SIG-M5 treated with dmso at 0.1 percent for 504 hours (cell line): ENCODE data around the gene CDC25B.
A peak's percentile ranks its signal among the peaks of the same experiment; 100 is the strongest.
"Not testable (repeated sequence)": the region's sequence is repeated elsewhere in the genome, so short reads cannot be mapped to it uniquely, and the experiment has no call there.

Experiments used
- DNase-seq: peaks from one replicate; lab custom pipeline; 2025; ENCODE audit not compliant: unreplicated experiment; lab: John Stamatoyannopoulos, UW

CDC25B gene

DNA sequence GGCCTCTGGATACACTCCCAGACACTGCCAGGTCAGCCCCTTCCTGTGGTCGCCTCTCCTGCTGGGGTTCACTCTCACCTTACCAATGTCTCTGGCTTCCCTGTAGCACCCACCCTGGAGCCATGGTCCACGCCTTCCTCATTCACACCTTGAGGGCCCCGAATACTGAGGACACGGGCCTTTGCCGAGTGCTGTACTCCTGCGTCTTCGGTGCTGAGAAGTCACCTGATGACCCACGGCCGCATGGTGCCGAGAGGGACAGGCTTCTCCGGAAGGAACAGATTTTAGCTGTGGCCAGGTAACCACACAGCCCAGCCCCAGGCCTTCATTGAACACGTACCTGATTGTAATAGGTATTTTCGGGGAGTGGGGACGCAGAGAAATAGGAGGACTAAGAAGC lies 25.9 kb downstream of the CDC25B start:
- DNase-seq = no peak

DNA sequence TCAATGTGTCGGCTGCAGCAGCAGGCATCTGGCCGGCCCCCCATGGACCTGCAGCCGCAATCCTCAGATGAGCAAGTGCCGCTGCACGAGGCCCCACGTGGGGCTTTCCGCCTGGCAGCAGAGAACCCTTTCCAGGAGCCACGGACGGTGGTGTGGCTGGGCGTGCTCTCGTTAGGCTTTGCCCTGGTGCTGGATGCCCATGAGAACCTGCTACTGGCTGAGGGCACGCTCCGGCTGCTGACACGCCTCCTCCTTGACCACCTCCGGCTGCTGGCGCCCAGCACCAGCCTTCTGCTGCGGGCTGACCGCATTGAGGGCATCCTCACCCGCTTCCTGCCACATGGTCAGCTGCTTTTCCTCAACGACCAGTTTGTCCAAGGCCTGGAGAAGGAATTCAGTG lies 27.8 kb downstream of the CDC25B start:
- no peak for DNase-seq

DNA sequence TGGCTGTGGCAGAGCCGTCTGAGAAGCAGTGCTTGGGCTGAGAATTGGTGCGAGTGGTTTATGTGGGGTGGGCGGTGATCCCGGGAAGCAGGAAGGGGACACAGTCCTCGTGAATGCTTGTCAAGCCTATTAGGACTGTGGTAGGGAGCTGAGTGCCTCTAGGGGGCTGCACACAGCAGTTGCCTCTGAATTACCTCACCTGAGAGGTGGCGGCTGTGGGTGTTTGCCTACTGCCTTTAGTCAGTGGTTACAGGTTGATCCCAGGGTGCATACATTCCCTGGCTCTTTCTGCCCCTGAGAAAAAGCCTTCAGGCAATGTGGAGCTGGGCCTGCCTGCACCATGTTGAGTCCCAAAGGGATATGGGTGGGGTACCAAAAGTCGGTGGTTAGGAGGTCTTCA lies 29.4 kb downstream of the CDC25B start:
- no peak for DNase-seq

DNA sequence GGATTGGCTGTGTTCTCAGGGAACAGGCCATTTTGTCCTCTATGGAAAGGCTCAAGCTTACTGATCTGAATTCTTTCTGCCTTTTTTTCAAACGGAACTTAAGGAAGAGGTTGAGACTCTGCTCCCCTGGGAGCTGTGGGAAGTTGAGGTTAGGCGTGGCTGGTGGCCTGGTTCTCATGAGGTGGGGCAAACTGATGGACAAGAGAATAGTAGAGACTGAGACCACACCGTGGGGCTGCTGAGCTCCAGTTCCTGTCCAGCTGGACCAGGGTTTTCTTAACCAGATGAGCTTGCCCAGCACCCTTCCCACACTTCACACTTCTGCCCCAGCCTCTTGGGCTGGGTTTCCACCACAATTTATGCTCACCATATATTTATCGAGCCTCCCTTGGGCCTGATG lies 30.3 kb downstream of the CDC25B start:
- no peak for DNase-seq

DNA sequence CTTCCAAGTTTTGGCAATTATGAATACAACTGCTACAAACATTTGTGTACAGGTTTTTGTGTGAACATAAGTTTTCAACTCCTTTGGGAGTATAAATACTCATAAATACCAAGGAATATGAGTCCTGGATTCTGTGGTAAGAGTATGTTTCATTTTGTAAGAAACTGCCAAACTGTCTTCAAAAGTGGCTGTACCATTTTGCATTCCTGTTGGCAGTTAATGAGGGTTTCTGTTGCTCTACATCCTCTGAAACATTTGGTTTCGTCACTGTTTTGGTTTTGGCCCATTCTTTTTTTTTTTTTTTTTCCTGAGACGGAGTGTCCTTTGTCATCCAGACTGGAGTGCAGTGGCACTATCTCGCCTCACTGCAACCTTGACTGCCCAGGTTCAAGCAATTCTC lies 32.7 kb downstream of the CDC25B start:
- DNase-seq = no peak

DNA sequence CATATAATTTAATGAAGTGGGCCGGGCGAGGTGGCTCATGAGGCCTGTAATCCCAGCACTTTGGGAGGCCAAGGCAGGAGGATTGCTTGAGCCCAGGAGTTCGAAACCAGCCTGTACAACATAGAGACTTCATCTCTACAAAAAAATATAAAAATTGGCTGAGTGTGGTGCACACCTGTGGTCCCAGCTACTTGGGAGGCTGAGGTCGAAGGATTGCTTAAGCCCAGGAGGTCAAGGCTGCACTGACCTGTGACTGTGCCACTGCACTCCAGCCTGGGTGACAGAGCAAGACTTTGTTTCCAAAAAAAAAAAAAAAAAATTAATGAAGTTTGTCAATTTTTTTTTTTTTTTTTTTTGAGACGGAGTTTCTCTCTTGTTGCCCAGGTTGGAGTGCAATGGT lies 33.8 kb downstream of the CDC25B start:
- DNase-seq = not testable (repeated sequence)

DNA sequence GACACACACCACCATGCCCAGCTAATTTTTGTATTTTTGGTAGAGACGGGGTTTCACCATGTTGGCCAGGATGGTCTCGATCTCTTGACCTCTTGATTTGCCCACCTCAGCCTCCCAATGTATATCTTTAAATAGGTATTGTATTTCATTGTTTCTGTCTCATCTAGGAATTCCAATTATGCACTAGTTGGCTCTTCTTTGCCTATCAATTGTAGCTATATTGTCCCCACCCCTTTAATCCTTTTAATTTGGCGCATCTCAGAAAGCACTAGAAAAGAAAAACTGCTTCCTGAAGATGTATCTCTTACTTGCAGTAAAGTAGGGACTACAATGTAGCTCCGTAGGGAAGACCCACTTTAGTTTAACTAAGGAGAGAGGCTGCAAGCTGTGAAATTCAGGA lies 40.0 kb downstream of the CDC25B start:
- no peak for DNase-seq

DNA sequence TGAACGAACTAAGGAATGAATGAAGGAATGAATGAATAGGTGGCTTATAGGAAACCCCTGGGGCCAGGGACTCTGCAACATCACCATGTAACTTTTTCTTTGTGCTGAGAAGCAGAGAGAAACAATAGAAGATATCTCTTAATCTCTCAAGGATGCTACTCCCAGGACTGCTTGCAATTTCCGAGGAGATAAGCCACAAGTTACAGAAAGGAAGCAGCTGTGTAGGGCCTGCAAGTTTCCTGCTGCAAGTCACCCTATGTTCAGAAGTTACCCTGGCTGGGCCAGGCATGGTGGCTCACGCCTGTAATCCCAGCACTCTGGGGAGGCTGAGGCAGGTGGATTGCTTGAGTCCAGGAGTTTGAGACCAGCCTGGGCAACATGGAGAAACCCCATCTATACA lies 43.2 kb downstream of the CDC25B start:
- no peak for DNase-seq

DNA sequence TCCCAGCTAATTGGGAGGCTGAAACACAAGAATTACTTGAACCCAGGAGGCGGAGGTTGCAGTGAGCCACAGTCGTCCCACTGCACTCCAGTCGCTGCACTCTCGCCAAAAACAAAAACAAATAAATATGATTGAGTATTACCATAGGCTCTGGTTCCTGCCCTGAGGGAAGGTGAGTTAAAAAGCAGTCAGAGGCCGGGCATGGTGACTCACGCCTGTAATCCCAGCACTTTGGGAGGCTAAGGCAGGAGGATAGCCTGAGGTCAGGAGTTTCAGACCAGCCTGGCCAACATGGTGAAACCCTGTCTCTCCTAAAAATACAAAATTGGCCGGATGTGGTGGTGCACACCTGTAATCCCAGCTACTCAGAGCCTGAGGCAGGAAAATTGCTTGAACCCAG lies 44.1 kb downstream of the CDC25B start:
- DNase-seq = not testable (repeated sequence)

DNA sequence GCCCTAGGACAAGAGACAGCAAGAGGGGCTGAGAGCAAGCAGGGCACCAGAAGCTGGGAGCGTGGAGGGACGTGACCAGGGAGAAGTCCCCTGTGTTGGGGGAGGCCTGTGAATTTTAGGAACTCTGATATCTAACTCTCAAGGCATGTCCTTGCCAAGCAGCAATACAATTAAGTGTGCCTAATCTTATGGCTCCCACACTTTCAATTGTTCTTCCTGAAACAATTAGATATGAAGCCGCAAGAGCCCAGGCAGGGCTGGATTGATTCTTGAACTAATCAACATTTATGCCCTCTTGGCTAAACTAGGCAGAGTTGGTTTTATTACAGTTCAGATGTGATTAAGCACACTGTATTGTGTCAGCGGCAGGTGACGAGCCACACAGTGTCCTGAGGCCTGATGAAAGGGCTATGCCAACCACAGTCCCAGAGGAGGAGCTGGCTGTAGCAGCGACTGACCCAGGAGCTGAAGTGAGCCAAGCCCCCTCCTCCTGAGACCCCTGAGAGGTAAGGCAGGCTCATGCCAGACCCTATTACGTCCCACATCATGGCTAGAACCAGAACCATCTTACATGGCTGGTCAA lies 46.3 kb downstream of the CDC25B start:
- no peak for DNase-seq

DNA sequence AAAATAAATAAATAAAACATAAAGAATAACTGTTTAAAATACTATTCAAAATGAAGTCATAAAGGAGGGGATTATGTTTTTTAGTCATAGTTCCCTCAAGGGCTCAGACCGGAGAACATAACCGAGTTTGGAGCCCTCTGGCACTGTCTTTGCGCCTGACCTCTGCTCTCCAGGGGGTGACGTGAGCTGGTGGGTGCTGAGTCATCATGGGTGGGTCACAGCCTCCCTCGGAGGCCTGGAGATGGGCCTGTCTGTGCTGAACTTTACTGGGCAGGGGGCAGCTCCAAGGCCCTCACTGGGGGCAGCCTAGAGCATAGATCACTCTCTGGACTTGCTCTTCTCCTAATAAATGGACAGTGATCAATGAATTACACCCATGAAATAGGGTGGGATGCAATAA lies 47.4 kb downstream of the CDC25B start:
- peak; percentile 38 for DNase-seq

DNA sequence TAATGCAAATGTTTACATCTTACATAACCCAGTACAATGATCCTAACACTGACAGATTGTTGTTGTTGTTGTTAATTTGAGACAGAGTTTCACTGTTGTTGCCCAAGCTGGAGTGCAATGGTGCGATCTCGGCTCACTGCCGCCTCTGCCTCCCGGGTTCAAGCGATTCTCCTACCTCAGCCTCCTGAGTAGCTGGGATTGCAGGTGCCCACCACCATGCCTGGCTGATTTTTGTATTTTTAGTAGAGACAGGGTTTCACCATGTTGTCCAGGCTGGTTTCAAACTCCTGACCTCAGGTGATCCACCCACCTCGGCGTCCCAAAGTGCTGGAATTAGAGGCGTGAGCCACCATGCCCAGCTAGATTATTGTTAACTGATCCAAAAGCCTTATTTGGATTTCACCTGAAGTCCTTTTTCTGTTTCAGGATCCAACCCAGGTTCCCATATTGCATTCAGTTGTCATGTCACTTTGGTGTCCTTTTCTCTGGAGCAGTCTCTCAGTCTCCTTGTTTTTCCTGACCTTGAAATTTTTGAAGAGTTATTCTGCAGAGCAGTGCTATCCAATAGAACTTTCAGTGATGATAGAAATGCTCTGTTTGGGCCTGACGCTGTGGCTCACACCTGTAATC lies 48.0 kb downstream of the CDC25B start:
- DNase-seq = not testable (repeated sequence)

DNA sequence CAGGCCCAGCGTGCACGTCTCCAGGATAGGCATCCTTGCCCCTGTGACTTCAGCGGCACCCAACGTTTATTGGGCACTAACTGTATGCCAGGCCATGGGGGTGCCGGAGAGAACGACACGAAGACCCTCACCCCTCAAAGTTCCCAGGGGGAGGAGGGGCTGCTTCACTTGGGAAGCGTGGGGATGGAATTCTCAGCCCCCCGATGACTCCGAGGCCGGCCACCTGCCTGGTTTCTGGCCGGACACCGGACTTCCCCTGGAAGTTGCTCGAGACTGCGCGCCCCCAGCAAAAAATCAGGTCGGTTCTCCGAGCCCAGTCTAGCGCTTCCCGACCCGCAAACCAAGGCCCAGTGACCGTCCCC lies 50.2 kb downstream of the CDC25B start:
- no peak for DNase-seq

DNA sequence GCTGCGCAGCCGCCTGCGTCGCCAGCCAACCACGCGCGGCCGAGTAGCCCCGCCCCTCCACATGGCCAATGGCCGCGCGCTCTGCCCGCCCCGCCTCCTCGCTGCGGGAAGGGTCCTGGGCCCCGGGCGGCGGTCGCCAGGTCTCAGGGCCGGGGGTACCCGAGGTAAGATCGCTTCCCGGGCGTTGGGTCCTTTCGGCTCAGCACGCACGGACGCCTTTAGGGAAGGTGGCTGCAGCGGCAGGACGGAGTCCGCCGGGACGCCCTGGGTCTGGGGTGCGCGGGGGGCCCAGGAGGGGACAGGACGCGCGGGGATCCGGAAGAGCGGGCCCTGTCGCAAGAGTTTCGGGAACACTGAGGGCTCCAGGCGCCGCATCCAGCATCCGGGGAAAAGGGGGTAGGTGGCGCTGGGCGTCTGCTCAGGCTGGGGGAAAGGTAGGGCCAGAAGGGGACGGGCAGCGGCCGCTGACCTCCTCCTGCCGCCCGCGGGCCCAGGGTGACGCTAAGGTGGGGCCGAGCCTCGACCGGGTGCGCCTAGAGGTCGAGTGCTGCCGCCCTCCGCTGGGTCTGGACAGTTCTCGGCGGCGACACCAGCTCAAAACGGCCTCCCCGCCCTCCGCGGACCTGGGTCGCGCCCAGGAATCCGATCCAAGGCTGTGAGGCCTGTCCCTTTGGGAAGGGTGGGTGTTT lies 50.8 kb downstream of the CDC25B start, which contains the start of gene MAVS:
TSS of gene MAVS (plus strand) at position 95 of the 689 bp plus-strand sequence. CDS start 7,791 bp downstream, outside the sequence.
- DNase-seq = peak; percentile 81

DNA sequence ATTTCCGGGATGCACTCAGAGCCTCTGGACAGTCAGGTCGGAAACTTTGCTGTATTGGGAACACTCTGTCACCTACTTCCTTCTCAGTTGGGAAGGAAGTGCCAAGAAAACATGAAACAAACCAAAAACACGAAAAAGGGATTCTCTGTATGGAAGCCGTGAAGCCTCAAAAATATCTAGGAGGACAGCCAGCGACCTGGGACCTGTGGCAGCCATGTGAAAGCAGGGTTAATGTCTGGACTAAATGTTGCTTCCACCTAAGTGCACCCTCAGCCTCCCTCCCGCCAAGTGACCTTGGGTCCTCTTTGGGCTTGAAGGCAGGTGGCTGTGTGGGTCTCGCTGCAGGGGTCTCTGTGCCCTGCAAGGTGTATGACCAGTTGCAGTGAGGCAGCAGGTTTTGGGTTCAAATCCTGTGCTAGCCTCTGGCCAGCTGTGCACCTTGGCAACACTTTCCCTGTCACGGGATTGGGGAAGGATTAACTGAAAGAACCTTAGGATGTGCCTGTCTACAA lies 51.4 kb downstream of the CDC25B start:
- peak; percentile 33 for DNase-seq

DNA sequence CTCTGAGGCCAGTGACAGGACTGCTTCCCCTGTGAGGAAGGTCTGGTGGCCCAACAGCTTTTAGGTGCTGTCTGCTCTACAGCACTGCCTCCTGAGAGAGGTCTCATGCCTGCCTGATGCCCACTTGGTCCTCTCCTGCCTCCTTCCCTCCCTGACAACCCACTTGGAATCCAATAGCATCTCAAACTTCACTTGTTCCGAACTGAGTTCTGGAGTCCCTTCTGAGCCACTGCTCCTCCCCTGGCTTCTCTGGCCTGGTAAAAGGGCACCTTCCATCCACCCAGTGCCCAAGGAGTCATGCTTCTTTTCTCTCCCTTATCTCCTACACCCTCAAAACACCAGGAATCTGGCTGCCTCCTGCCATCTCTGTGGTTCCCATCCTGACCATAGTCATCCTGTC lies 52.5 kb downstream of the CDC25B start:
- no peak for DNase-seq

DNA sequence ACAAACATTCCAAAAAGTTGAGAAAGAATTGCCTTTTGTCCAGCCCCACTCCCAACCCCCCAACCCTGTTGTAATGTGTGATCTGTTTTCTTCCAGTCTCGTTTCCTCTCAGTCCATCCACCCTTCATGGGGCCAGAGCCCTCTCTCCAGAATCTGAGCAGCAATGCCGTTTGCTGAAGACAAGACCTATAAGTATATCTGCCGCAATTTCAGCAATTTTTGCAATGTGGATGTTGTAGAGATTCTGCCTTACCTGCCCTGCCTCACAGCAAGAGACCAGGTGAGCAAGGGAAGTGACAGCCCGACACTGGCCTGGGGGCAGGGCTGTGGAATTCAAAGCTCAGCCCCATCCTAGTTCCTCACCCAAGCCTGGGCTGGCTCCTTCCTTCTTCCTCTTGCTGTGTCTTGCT lies 58.4 kb downstream of the CDC25B start:
- peak; percentile 37 for DNase-seq
